ENCODE data around the gene CACTIN. TPM values are rescaled to one million over a fixed set of nuclear protein-coding genes. Genes with fewer than 3 reads are reported as not detected.
"Not testable (repeated sequence)": the region's sequence is repeated elsewhere in the genome, so short reads cannot be mapped to it uniquely, and the experiment has no call there.

The CACTIN gene
- total RNA-seq, 1 donor from 2014 or later = 38.9 TPM

GRCh38 chr19:3570606-3571011 lies 56.0 kb downstream of the CACTIN start:
- TF ChIP-seq, protein P1, sequence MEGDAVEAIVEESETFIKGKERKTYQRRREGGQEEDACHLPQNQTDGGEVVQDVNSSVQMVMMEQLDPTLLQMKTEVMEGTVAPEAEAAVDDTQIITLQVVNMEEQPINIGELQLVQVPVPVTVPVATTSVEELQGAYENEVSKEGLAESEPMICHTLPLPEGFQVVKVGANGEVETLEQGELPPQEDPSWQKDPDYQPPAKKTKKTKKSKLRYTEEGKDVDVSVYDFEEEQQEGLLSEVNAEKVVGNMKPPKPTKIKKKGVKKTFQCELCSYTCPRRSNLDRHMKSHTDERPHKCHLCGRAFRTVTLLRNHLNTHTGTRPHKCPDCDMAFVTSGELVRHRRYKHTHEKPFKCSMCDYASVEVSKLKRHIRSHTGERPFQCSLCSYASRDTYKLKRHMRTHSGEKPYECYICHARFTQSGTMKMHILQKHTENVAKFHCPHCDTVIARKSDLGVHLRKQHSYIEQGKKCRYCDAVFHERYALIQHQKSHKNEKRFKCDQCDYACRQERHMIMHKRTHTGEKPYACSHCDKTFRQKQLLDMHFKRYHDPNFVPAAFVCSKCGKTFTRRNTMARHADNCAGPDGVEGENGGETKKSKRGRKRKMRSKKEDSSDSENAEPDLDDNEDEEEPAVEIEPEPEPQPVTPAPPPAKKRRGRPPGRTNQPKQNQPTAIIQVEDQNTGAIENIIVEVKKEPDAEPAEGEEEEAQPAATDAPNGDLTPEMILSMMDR (conservative IDR thresholded peaks at IDR 0.05; ENCODE audit: low read depth, low read length) = no peak
- no peak for DNase-seq (ENCODE audit: low read depth)
- H3K4me3 ChIP-seq (ENCODE audit: low read depth, low read length) = no peak overlapping the region

DNA sequence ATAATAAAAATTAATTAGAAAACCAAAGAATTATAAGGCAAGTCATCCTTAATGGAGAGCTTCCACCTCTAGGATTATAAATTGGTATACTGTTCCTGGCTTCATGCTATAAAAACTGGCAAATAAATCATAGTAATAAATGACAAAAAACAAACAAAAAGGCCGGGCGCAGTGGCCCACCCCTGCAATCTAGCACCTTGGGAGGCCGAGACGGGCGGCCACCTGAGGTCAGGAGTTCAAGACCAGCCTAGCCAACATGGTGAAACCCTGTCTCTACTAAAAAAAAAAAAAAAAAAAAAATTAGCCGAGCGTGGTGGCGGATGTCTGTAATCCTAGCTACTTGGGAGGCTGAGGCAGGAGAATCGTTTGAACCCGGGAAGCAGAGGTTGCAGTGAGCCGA lies 56.5 kb downstream of the CACTIN start:
- not testable (repeated sequence) for H3K4me3 ChIP-seq (ENCODE audit: low read depth, low read length); DNase-seq (ENCODE audit: low read depth)

- H3K4me3 ChIP-seq (ENCODE audit: low read depth, low read length) = no peak overlapping the region
- TF ChIP-seq, protein P1 (conservative IDR thresholded peaks at IDR 0.05; ENCODE audit: low read depth, low read length) = no peak
- DNase-seq (ENCODE audit: low read depth) = no peak
These were observed 61.5 kb downstream of the CACTIN start for GRCh38 chr19:3565139-3565538.

DNA sequence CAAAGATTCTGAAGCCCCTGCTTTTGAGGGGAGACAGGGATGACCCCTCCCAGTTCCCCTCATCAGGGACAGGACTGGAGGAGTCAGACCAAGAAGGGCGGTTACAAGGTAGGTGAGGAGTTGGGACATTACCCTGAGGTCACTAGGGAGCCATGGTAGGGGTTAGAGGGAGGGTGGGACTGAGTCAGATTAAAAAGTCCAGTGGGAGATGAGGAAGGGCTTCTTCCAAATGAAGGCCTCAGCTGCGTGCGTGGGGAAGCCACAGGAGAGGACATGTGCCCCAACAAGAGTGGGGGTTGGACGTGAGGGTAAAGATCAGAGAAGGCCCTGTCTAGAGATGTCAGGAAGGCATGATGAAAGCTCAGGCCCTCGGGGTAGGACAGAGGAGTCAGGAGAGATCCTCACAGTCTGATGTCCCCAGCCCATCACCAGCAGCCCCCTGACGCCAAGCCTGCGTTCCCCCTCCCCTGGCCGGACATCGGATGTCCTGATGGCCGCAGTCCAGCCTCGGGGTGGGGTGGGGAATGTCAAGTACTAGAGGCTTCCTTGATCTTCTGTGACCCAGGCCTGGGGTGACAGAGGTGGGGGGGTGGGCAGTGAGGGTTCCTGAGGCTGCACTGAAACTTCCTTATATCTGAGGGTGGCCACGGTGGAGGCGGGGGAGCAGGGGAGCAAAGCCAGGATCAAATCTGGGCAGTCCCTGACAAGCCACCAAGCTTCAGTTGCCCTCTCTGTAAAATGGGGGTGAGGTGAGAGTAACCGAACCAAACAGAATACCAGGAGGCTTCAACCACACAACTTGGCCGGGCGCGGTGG lies 62.7 kb downstream of the CACTIN start:
- TF ChIP-seq, protein P1 (conservative IDR thresholded peaks at IDR 0.05; ENCODE audit: low read depth, low read length) = no peak
- H3K4me3 ChIP-seq (ENCODE audit: low read depth, low read length) = no peak overlapping the region
- no peak for DNase-seq (ENCODE audit: low read depth)

Other genes starting within 250 kb of the CACTIN start
- 1.4 and 2.5 TPM in 2 replicates for gene SMIM24, start 146.3 kb downstream of the CACTIN start, total RNA-seq
- gene SMIM44, start 143.3 kb downstream of the CACTIN start, total RNA-seq = 1.0 TPM in 1 of 2 replicates, not detected in the other
- gene DOHH, start 126.1 kb downstream of the CACTIN start, total RNA-seq = 28.1 and 36.7 TPM in 2 replicates
- 53.9 and 70.2 TPM in 2 replicates for gene FZR1, start 120.5 kb downstream of the CACTIN start, total RNA-seq
- not detected in 2 replicates for gene TEKTIP1, start 87.6 kb downstream of the CACTIN start, total RNA-seq
- gene MFSD12, start 69.2 kb downstream of the CACTIN start, total RNA-seq = 238 and 260 TPM in 2 replicates
- 125 and 135 TPM in 2 replicates for gene HMG20B, start 53.8 kb downstream of the CACTIN start, total RNA-seq
- not detected in 2 replicates for gene GIPC3, start 41.3 kb downstream of the CACTIN start, total RNA-seq
- gene TBXA2R, start 19.9 kb downstream of the CACTIN start, total RNA-seq = 0.17 and 0.51 TPM in 2 replicates
- gene PIP5K1C, start 73.7 kb upstream of the CACTIN start, total RNA-seq = 11.7 and 20.4 TPM in 2 replicates
- gene TJP3, start 81.6 kb upstream of the CACTIN start, total RNA-seq = 1.9 and 3.8 TPM in 2 replicates
- 24.6 and 25.8 TPM in 2 replicates for gene APBA3, start 134.9 kb upstream of the CACTIN start, total RNA-seq
- gene MRPL54, start 135.9 kb upstream of the CACTIN start, total RNA-seq = 102 and 105 TPM in 2 replicates
- gene RAX2, start 145.4 kb upstream of the CACTIN start, total RNA-seq = not detected in 2 replicates
- 0.29 TPM in 1 of 2 replicates, not detected in the other for gene MATK, start 159.6 kb upstream of the CACTIN start, total RNA-seq
- not detected in 2 replicates for gene ZFR2, start 242.2 kb upstream of the CACTIN start, total RNA-seq

Measured in epithelial cell of proximal tubule (primary cell).